Neuron (in vitro differentiated cells): ENCODE data around the gene SLC29A3.

ENCODE experiments used
- H2AFZ ChIP-seq: one replicate; pipeline ENCODE4 v1.6.1; 2013; ENCODE audit warnings: low read depth, mild to moderate bottlenecking, inconsistent platforms, low read length, moderate library complexity
- H3K27me3 ChIP-seq: one replicate; pipeline ENCODE4 v1.6.1; 2013; ENCODE audit warnings: low read length; ENCODE audit not compliant: insufficient read depth
- H3K36me3 ChIP-seq: one replicate; pipeline ENCODE4 v1.6.1; 2013; ENCODE audit warnings: low read length; ENCODE audit not compliant: insufficient read depth
- H3K4me1 ChIP-seq: one replicate; pipeline ENCODE4 v1.6.1; 2013; ENCODE audit warnings: low read length; ENCODE audit not compliant: insufficient read depth
- H3K4me3 ChIP-seq: 2 replicates; pipeline ENCODE4 v1.5.1; 2013; ENCODE audit warnings: mild to moderate bottlenecking, low read length, moderate library complexity
- H3K9me3 ChIP-seq: one replicate; pipeline ENCODE4 v1.6.1; 2013; ENCODE audit warnings: low read length

The SLC29A3 gene

GRCh38 chr10:71278691-71279588 is 40.1 kb upstream of the SLC29A3 start:
- Histone ChIP-seq H2AFZ (no peak overlapping the region), H3K36me3 (no peaks in the 10 kb centered on the region), H3K27me3 (no peaks in the 10 kb centered on the region), H3K4me1 (no peaks in the 10 kb centered on the region), H3K9me3 (no peaks in the 10 kb centered on the region), H3K4me3 (no peak overlapping the region)

- Histone ChIP-seq H3K27me3 (no peaks in the 10 kb centered on the region), H3K36me3 (no peaks in the 10 kb centered on the region), H3K4me3 (no peak overlapping the region), H3K9me3 (no peaks in the 10 kb centered on the region), H2AFZ (no peak overlapping the region), H3K4me1 (no peaks in the 10 kb centered on the region)
These were observed 39.4 kb upstream of the SLC29A3 start for GRCh38 chr10:71279590-71280170.

GRCh38 chr10:71280216-71280615 is 38.8 kb upstream of the SLC29A3 start:
- no peak overlapping the region for H2AFZ ChIP-seq
- no peaks in the 10 kb centered on the region for H3K36me3 ChIP-seq
- no peak overlapping the region for H3K4me3 ChIP-seq
- H3K4me1 ChIP-seq = no peaks in the 10 kb centered on the region
- H3K9me3 ChIP-seq = no peaks in the 10 kb centered on the region
- H3K27me3 ChIP-seq = no peaks in the 10 kb centered on the region

DNA sequence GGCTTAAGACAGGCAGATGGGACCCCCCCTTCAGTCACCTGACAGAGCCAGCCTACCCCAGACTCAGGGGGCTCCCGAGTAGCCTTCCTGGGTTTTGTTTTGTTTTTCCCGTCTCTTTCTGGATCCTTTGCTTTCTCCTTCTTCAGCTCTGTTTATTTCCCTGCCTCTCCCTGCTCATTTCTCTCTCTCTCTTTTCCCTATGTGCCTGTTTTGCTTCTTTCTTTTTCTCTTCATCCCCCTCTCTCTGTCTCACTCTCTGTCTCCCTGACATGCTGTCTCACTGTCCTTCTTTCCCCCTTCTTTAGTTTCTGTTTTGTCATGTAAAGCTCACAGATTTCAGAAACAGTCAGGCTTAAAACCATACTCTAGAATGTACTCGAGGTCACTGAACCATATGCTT is 38.2 kb upstream of the SLC29A3 start:
- Histone ChIP-seq H3K27me3 (no peaks in the 10 kb centered on the region), H3K4me1 (no peaks in the 10 kb centered on the region), H2AFZ (no peak overlapping the region), H3K4me3 (no peak overlapping the region), H3K9me3 (no peaks in the 10 kb centered on the region), H3K36me3 (no peaks in the 10 kb centered on the region)

GRCh38 chr10:71281646-71282322 is 37.3 kb upstream of the SLC29A3 start:
- Histone ChIP-seq H3K27me3 (no peaks in the 10 kb centered on the region), H3K9me3 (no peaks in the 10 kb centered on the region), H2AFZ (no peak overlapping the region), H3K36me3 (no peaks in the 10 kb centered on the region), H3K4me1 (no peaks in the 10 kb centered on the region), H3K4me3 (no peak overlapping the region)

- Histone ChIP-seq H3K27me3 (no peaks in the 10 kb centered on the region), H3K9me3 (no peaks in the 10 kb centered on the region), H3K4me1 (no peaks in the 10 kb centered on the region), H2AFZ (no peak overlapping the region), H3K36me3 (no peaks in the 10 kb centered on the region), H3K4me3 (no peak overlapping the region)
These were observed 36.8 kb upstream of the SLC29A3 start for GRCh38 chr10:71282323-71282680.

DNA sequence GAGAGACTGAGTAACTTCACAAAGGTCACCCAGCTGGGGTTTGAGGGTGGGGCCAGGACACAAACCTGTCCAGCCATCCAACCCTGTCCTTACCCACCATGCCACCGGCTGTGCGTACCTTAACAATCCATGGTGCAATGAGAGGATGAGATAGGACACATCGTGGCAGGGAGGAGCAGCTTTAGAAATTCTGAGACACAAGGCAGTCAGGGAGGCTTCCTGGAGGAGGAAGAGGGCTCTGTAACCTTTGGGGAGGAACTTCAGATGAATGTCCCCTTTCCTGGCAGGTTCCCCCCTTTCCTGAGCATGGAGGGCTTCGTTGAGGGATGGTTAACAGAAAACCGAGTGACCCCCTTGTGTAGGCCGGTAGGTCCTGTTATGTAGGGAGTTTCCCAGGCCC is 35.6 kb upstream of the SLC29A3 start:
- H3K9me3 ChIP-seq = no peaks in the 10 kb centered on the region
- no peaks in the 10 kb centered on the region for H3K4me1 ChIP-seq
- peaks cover 2% of the 10 kb centered on the region for H3K27me3 ChIP-seq
- H3K36me3 ChIP-seq = no peaks in the 10 kb centered on the region
- no peak overlapping the region for H2AFZ ChIP-seq
- no peak overlapping the region for H3K4me3 ChIP-seq

- Histone ChIP-seq H3K9me3 (no peaks in the 10 kb centered on the region), H3K4me3 (no peak overlapping the region), H3K27me3 (peaks cover 3% of the 10 kb centered on the region), H2AFZ (no peak overlapping the region), H3K36me3 (no peaks in the 10 kb centered on the region), H3K4me1 (no peaks in the 10 kb centered on the region)
These were observed 35.2 kb upstream of the SLC29A3 start for GRCh38 chr10:71283876-71284275.

DNA sequence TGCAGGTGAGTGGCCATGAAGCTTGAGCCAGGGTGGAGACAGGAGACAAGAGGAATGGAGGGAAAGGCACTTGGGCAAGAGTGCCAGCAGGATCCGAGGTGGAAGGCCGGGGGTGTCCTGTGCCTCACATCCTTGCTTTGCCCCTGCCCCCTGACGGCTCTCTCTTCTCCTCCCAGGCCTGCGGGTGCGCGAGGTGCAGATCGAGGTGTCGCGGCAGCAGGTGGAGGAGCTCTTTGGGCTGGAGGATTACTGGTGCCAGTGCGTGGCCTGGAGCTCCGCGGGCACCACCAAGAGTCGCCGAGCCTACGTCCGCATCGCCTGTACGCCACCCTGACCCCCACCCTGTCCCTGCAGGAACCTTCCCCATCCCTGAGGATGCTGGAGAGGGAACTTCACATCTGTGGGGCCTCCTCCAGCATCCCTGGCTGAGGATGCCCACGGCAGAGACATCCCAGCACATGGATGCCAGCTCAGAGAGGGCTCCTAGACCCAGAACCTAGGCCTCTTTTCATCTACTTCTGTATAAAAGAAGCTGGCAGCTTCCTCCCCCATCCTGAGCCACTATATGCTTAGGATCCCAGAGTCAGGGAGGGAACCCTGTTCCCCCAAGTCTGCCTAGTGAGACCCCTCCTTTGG is 34.4 kb upstream of the SLC29A3 start:
- Histone ChIP-seq H2AFZ (no peak overlapping the region), H3K36me3 (no peaks in the 10 kb centered on the region), H3K4me1 (no peaks in the 10 kb centered on the region), H3K27me3 (peaks cover 3% of the 10 kb centered on the region), H3K4me3 (no peak overlapping the region), H3K9me3 (no peaks in the 10 kb centered on the region)

DNA sequence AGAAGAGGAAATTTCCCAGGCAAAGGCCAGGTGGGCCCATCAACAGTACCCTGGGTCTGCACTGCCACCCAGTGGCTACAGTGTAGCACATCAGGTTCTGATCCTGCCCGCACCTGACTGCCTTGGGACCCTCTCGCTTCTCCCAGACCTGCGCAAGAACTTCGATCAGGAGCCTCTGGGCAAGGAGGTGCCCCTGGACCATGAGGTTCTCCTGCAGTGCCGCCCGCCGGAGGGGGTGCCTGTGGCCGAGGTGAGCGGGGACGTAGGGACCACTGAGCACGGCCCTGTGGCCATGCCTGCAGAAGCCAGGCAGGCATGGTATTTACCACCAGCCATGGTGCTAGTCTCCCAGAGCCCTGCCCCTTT is 33.9 kb upstream of the SLC29A3 start:
- Histone ChIP-seq H3K9me3 (no peaks in the 10 kb centered on the region), H3K4me1 (no peaks in the 10 kb centered on the region), H3K4me3 (no peak overlapping the region), H2AFZ (no peak overlapping the region), H3K27me3 (peaks cover 3% of the 10 kb centered on the region), H3K36me3 (no peaks in the 10 kb centered on the region)

DNA sequence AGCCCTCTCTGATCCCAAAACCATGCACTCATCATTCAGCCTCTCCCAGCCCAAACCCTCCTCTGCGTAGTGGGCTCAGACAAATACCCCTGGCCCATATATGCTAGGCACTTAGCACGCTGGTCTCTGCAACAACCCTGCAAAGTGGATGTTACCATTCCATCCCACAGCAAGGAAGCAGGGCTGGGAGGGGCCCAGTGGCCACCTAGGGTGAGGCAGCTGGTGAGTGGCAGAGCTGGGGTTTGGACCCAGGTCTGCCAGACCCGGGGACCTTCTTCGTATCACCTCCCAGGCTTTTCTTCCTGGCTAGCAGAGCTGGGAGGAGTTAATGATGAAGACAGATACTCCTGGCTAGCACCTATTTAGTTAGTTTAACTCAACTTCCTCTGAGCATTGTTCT is 33.1 kb upstream of the SLC29A3 start:
- Histone ChIP-seq H3K4me1 (no peaks in the 10 kb centered on the region), H3K9me3 (no peaks in the 10 kb centered on the region), H3K36me3 (no peaks in the 10 kb centered on the region), H3K4me3 (no peak overlapping the region), H2AFZ (no peak overlapping the region), H3K27me3 (peaks cover 3% of the 10 kb centered on the region)

GRCh38 chr10:71286521-71287294 is 32.4 kb upstream of the SLC29A3 start:
- Histone ChIP-seq H3K4me1 (no peaks in the 10 kb centered on the region), H3K9me3 (no peaks in the 10 kb centered on the region), H3K4me3 (no peak overlapping the region), H2AFZ (no peak overlapping the region), H3K36me3 (no peaks in the 10 kb centered on the region), H3K27me3 (peaks cover 3% of the 10 kb centered on the region)
